ENCODE data around the gene SF3B1. TPM values are rescaled to one million over a fixed set of nuclear protein-coding genes. Genes with fewer than 3 reads are reported as not detected.

SF3B1 gene
- total RNA-seq, 1 donor from 2014 or later, result 414 TPM

- no peaks in the 10 kb centered on the region for H3K9me3 Mint-ChIP-seq
- TF ChIP-seq CTCF (IDR thresholded peaks at IDR 0.05; ENCODE audit: unreplicated experiment), result no peak
- no peaks in the 10 kb centered on the region for H3K36me3 Mint-ChIP-seq
- DNase-seq (ENCODE audit: low spot score in 2 of 2, unreplicated experiment in 2 of 2), result no peak
- peaks cover 2% of the 10 kb centered on the region for H3K4me1 Mint-ChIP-seq
- no peak overlapping the region for H3K4me3 Mint-ChIP-seq
- H3K27ac Mint-ChIP-seq, result no peak overlapping the region
- no peaks in the 10 kb centered on the region for H3K27me3 Mint-ChIP-seq (ENCODE audit: low read depth)
Observed at GRCh38 chr2:197363998-197364397, 70.8 kb downstream of the SF3B1 start.

GRCh38 chr2:197360744-197361156 is 74.1 kb downstream of the SF3B1 start:
- H3K4me3 Mint-ChIP-seq, result no peak overlapping the region
- no peak for TF ChIP-seq CTCF (IDR thresholded peaks at IDR 0.05; ENCODE audit: unreplicated experiment)
- H3K9me3 Mint-ChIP-seq, result no peaks in the 10 kb centered on the region
- H3K36me3 Mint-ChIP-seq, result no peaks in the 10 kb centered on the region
- peak overlapping the region; percentile 39 for H3K27ac Mint-ChIP-seq
- no peak for DNase-seq (ENCODE audit: low spot score in 2 of 2, unreplicated experiment in 2 of 2)
- H3K4me1 Mint-ChIP-seq, result peaks cover 2% of the 10 kb centered on the region
- H3K27me3 Mint-ChIP-seq (ENCODE audit: low read depth), result no peaks in the 10 kb centered on the region

GRCh38 chr2:197359859-197360258 is 75.0 kb downstream of the SF3B1 start:
- Mint-ChIP-seq H3K27ac (no peak overlapping the region), H3K36me3 (no peaks in the 10 kb centered on the region), H3K27me3 (ENCODE audit: low read depth) (no peaks in the 10 kb centered on the region), H3K9me3 (no peaks in the 10 kb centered on the region), H3K4me3 (no peak overlapping the region), H3K4me1 (peaks cover 2% of the 10 kb centered on the region)
- TF ChIP-seq CTCF (IDR thresholded peaks at IDR 0.05; ENCODE audit: unreplicated experiment), result no peak
- no peak for DNase-seq (ENCODE audit: low spot score in 2 of 2, unreplicated experiment in 2 of 2)

- H3K27ac Mint-ChIP-seq, result no peak overlapping the region
- no peak for DNase-seq (ENCODE audit: low spot score in 2 of 2, unreplicated experiment in 2 of 2)
- H3K36me3 Mint-ChIP-seq, result no peaks in the 10 kb centered on the region
- H3K4me3 Mint-ChIP-seq, result no peak overlapping the region
- no peaks in the 10 kb centered on the region for H3K4me1 Mint-ChIP-seq
- no peak for TF ChIP-seq CTCF (IDR thresholded peaks at IDR 0.05; ENCODE audit: unreplicated experiment)
- no peaks in the 10 kb centered on the region for H3K9me3 Mint-ChIP-seq
- H3K27me3 Mint-ChIP-seq (ENCODE audit: low read depth), result no peaks in the 10 kb centered on the region
Observed at GRCh38 chr2:197358931-197359330, 75.9 kb downstream of the SF3B1 start.

GRCh38 chr2:197357986-197358385 is 76.8 kb downstream of the SF3B1 start:
- no peak overlapping the region for H3K27ac Mint-ChIP-seq
- no peaks in the 10 kb centered on the region for H3K36me3 Mint-ChIP-seq
- DNase-seq (ENCODE audit: low spot score in 2 of 2, unreplicated experiment in 2 of 2), result no peak
- H3K9me3 Mint-ChIP-seq, result no peaks in the 10 kb centered on the region
- no peak overlapping the region for H3K4me3 Mint-ChIP-seq
- H3K4me1 Mint-ChIP-seq, result no peaks in the 10 kb centered on the region
- no peaks in the 10 kb centered on the region for H3K27me3 Mint-ChIP-seq (ENCODE audit: low read depth)
- TF ChIP-seq CTCF (IDR thresholded peaks at IDR 0.05; ENCODE audit: unreplicated experiment), result no peak

- no peak for DNase-seq (ENCODE audit: low spot score in 2 of 2, unreplicated experiment in 2 of 2)
- H3K9me3 Mint-ChIP-seq, result no peaks in the 10 kb centered on the region
- H3K4me3 Mint-ChIP-seq, result no peak overlapping the region
- no peak overlapping the region for H3K27ac Mint-ChIP-seq
- H3K27me3 Mint-ChIP-seq (ENCODE audit: low read depth), result no peaks in the 10 kb centered on the region
- TF ChIP-seq CTCF (IDR thresholded peaks at IDR 0.05; ENCODE audit: unreplicated experiment), result peak; percentile 52
- no peaks in the 10 kb centered on the region for H3K36me3 Mint-ChIP-seq
- no peaks in the 10 kb centered on the region for H3K4me1 Mint-ChIP-seq
Observed at GRCh38 chr2:197356136-197356535, 78.7 kb downstream of the SF3B1 start.

All from mesothelial cell of epicardium (in vitro differentiated cells).